ENCODE results near the gene TRIAP1. TPM values are rescaled to one million over a fixed set of nuclear protein-coding genes. Genes with fewer than 3 reads are reported as not detected.
A peak's percentile ranks its signal among the peaks of the same experiment; 100 is the strongest.

TRIAP1 gene
- 10 to 100 TPM in 3 of 4 donors, 1 to 10 TPM in 1; 9.7 to 19.5 (median 16.8) TPM for total RNA-seq

DNA sequence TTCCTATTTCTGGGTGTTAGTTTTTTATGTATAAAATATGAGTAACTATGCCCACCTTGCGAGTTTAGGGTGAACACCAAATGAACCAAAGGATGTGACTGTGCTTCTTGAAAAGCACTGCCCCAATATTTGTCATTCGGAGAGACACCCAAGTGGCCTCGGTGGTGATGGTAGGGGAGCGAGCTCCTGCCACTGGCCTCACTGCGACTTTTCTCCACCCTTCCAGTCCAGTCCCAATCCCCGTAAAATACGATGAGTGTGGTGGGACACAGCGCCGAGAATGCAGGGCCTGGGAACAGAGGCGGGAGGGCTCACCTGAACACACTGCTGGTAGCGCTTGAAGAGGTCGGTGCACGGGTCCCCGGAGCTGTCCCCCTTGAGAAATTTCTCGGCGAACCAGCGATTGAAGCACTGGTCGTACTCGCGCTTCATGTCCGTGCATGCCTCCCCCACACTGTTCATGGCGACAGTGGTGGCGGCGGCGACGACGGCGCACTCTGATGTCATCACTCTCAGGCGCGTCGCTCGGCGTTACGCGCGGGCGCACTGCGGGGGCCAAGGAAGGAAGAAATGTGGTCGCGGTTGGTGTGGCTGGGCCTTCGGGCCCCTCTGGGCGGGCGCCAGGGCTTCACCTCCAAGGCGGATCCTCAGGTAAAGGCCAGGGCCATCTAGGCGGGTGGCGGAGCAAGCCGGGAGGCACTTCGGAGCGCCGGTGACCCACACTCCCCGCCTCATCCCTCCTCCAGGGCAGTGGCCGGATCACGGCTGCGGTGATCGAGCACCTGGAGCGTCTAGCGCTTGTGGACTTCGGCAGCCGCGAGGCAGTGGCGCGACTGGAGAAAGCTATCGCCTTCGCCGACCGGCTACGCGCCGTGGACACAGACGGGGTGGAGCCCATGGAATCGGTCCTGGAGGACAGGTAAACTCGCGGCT is at the start of gene TRIAP1, which contains the start of gene GATC:
TRIAP1 (minus strand) TSS at position 474 of the 933 bp plus-strand sequence; CDS start at position 462, 12 bp downstream.
GATC (plus strand) TSS at position 534 of the 933 bp plus-strand sequence; CDS start at position 571, 37 bp downstream.
- 0% methylated on average over 2 of the region's 73 CpGs; no CpG with 5 or more reads in 1 of the 2 donors for WGBS, 2 donors (ENCODE audit: low coverage in 1 of 2)
- H3K9me3 ChIP-seq: no peaks in the 10 kb centered on the region
- H3K4me3 ChIP-seq: peak within 1 kb of the TSS; percentile 88 to 96
- H3K27ac ChIP-seq: peak within 1 kb of the TSS; percentile 78 to 94 (median 90)
- peak; percentile 73 to 76 for TF ChIP-seq POLR2A (IDR thresholded peaks at IDR 0.05)
- TF ChIP-seq EP300 (IDR thresholded peaks at IDR 0.05): no peak
- TF ChIP-seq, protein P1, sequence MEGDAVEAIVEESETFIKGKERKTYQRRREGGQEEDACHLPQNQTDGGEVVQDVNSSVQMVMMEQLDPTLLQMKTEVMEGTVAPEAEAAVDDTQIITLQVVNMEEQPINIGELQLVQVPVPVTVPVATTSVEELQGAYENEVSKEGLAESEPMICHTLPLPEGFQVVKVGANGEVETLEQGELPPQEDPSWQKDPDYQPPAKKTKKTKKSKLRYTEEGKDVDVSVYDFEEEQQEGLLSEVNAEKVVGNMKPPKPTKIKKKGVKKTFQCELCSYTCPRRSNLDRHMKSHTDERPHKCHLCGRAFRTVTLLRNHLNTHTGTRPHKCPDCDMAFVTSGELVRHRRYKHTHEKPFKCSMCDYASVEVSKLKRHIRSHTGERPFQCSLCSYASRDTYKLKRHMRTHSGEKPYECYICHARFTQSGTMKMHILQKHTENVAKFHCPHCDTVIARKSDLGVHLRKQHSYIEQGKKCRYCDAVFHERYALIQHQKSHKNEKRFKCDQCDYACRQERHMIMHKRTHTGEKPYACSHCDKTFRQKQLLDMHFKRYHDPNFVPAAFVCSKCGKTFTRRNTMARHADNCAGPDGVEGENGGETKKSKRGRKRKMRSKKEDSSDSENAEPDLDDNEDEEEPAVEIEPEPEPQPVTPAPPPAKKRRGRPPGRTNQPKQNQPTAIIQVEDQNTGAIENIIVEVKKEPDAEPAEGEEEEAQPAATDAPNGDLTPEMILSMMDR (IDR thresholded peaks at IDR 0.05): peak in 2 of 4 experiments; percentile 16 to 22
- peak; percentile 98 for TF ChIP-seq POLR2AphosphoS5 (IDR thresholded peaks at IDR 0.05)
- H3K4me1 ChIP-seq: peaks cover 3 to 50% (median 14%) of the 10 kb centered on the region in 3 donors
- peak; percentile 97 for ATAC-seq
- H3K36me3 ChIP-seq: peaks cover 0 to 43% of the 10 kb centered on the region in 2 donors
- H3K27me3 ChIP-seq: no peaks in the 10 kb centered on the region

DNA sequence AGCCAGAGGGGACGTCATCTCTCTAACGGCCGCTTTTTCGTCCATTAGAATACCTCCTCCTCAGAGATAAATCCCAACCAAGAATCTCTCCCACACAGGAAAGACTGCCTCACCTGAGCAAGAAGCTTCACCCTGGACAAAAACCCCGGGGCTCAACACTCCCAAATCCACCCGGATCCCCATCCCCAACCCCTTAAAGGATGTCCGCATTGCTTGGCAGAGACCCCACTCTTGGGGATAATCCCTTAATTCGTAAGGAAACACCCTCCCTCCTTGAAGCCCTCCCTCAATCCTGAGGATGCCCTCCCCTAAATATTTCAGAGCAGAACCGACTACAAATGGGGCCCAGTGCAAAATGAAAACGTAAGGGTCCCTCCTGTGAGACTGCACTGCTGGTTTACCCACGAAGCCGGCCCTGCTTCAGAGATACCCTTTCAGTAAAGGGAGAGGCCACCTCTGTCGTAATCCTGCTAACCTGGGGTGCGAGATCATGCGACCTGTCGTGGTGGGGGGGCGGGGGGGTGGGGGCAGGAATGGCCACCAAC is 49.1 kb upstream of the TRIAP1 start:
- H3K27ac ChIP-seq: peak overlapping the region in 3 of 4 donors; percentile 95 to 96 (median 95)
- peaks cover 0 to 38% of the 10 kb centered on the region in 2 donors for H3K36me3 ChIP-seq
- H3K4me1 ChIP-seq: peaks cover 0 to 32% (median 10%) of the 10 kb centered on the region in 3 donors
- TF ChIP-seq POLR2AphosphoS5 (IDR thresholded peaks at IDR 0.05) (no peak), EP300 (IDR thresholded peaks at IDR 0.05) (no peak), POLR2A (IDR thresholded peaks at IDR 0.05) (no peak)
- TF ChIP-seq, protein P1 (IDR thresholded peaks at IDR 0.05): no peak
- WGBS, 2 donors (ENCODE audit: low coverage in 1 of 2): 7 to 33% methylated on average over 4 to 9 of the region's 17 CpGs
- no peaks in the 10 kb centered on the region for H3K9me3 ChIP-seq
- ATAC-seq: no peak
- H3K27me3 ChIP-seq: no peaks in the 10 kb centered on the region
- H3K4me3 ChIP-seq: peak overlapping the region; percentile 81 to 94

DNA sequence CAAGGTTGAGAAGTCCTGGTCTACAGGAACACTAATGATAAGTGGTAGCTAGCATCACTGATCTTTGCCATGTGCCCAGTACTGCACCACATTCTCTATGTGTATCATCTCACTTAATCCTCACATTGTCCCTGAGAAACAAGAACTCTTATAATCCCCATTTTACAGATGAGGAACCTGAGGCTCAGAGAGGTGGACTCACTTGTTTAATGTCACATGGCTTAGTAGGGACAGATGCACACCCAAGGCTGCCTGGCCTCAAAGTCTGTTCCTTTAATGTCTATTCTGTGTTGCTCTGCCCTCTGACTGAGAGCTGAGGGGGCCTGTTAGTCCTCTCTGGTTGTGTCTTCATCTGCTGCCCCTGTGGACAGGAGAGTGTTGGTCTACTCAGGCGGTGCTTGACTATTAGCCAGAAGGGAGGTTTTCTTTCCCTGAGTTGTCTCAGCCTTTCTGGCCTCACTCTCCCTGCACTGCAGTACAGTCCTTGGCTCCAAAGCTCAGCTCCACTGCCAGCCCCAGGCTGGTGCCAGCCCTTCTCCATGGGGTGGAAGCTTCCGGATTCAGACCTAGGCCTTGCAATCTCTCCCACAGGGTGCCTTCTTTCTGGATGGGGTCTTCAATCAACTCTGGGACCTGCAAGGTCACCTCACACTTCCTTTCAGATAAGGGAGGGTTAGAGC is 44.8 kb upstream of the TRIAP1 start:
- no peak overlapping the region for H3K27ac ChIP-seq
- WGBS, 2 donors (ENCODE audit: low coverage in 1 of 2): no CpG with 5 or more reads among the region's 2 CpGs
- ATAC-seq: no peak

DNA sequence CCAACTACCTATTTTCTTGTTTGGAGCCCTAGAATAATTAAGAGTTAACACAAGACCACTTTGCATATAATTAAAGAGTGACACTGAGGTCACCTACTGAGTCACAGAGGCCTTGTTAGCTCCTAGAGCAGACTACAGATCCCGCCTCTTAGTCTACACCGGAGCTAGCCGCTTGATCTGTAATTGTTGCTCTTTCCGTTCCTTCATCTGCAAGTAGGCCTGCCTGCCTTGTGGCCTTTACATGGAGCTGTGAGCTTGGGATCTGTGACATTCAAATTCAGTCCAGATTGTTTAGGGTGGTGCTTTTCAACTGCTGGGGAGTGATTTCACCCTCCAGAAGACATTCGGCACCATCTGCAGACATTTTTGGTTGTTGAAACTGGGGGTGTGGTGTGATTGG is 44.1 kb upstream of the TRIAP1 start:
- TF ChIP-seq POLR2A (IDR thresholded peaks at IDR 0.05): no peak
- TF ChIP-seq EP300 (IDR thresholded peaks at IDR 0.05): no peak
- TF ChIP-seq, protein P1 (IDR thresholded peaks at IDR 0.05): no peak
- 96 to 100% methylated on average over 4 of the region's 5 CpGs for WGBS, 2 donors (ENCODE audit: low coverage in 1 of 2)
- H3K9me3 ChIP-seq: no peaks in the 10 kb centered on the region
- H3K27me3 ChIP-seq: no peaks in the 10 kb centered on the region
- H3K36me3 ChIP-seq: peaks cover 0 to 26% of the 10 kb centered on the region in 2 donors
- peaks cover 0 to 8% (median 0%) of the 10 kb centered on the region in 3 donors for H3K4me1 ChIP-seq
- ATAC-seq: no peak
- no peak overlapping the region for H3K27ac ChIP-seq
- no peak overlapping the region for H3K4me3 ChIP-seq

More for the DNA sequence above, 44.8 kb upstream of the TRIAP1 start:
- Histone ChIP-seq H3K4me1 (peaks cover 0 to 11% (median 0%) of the 10 kb centered on the region in 3 donors), H3K36me3 (peaks cover 0 to 26% of the 10 kb centered on the region in 2 donors), H3K4me3 (no peak overlapping the region), H3K9me3 (no peaks in the 10 kb centered on the region), H3K27me3 (no peaks in the 10 kb centered on the region)
- TF ChIP-seq POLR2AphosphoS5 (IDR thresholded peaks at IDR 0.05) (no peak), EP300 (IDR thresholded peaks at IDR 0.05) (no peak), POLR2A (IDR thresholded peaks at IDR 0.05) (no peak)
- TF ChIP-seq, protein P1 (IDR thresholded peaks at IDR 0.05): no peak
